HEK293 (cell line): Measurements from ENCODE around the gene SLC12A2.

Source experiments
- ZNF146 ChIP-seq: fragments of 450-650 bp; formaldehyde crosslinking; IDR thresholded peaks from 2 replicates; pipeline ENCODE4 v1.5.1; 2016; ENCODE audit warnings: missing biosample characterization, missing genetic modification characterization
- ZNF549 ChIP-seq: fragments of 450-650 bp; IDR thresholded peaks from 2 replicates; pipeline ENCODE4 v1.5.1; 2018; ENCODE audit warnings: missing biosample characterization, missing genetic modification characterization, mild to moderate bottlenecking, inconsistent platforms, moderate library complexity

DNA sequence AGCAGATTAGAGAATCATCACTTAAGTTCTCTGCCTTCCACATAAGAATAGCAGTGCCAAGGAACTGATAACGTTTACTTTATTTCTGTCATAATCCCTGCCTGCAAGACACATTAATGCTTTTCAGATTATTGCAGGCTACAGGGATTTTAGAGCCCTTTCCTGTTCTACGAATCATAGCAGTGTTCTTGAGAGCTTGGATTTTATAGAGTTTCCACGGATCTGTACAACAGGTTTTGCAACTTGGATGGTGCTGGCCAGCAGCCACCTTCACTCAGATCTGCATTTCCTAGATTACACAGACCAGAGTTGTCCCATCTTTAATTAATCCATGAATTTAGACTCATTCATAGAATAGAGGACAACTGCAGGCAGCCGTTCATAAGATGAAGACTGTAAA is 38.1 kb downstream of the SLC12A2 start:
- no peak for TF ChIP-seq ZNF146 (tag by site-specific recombination)
- no peak for TF ChIP-seq ZNF549 (tag by site-specific recombination)
